GM08714 (cell line): ENCODE measurements around the gene AGXT2.
A peak's percentile ranks its signal among the peaks of the same experiment; 100 is the strongest.
"Not testable (repeated sequence)": the region's sequence is repeated elsewhere in the genome, so short reads cannot be mapped to it uniquely, and the experiment has no call there.

Experiments used
- H3K4me3 ChIP-seq: fragments of 200-500 bp; sonication (Bioruptor generic); 2 replicates; pipeline ENCODE4 v1.5.1; 2014; ENCODE audit warnings: mild to moderate bottlenecking, low read length, inconsistent platforms
- ZNF274 ChIP-seq: IDR thresholded peaks from 2 replicates; pipeline ENCODE4 v1.6.1; 2012; ENCODE audit warnings: mild to moderate bottlenecking, low read depth, low read length

The AGXT2 gene

DNA sequence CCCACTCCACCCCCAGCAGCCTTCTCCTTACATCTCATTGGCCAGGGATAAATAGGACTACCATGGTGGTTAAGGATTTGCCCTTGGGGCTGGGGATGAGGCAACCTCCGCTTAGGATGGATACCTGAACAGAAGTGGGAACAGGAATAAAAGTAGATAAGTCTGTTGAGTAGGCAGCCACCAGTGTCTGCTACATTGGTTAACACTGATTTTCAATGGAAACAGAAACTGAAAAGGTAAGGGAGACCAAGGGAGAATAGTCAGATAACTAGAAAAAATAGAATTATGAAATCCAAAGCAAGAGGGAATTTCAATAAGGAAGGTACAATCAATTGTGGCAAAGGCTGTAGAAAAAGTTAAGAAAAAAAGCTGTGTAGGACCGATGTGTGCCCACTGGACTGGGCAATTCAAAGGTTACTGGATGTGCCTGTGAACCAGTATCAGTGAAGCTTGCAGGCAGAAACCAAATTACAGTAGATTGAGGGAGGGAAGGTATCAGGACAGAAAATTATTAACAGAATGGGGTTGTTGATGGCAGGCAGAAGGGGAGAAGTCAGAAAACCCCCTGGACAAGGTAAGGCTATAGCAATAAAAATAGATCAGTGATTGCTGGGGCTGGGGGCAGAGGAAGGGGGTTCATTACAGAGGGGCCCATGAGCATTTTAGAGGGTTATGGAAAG lies 69.7 kb downstream of the AGXT2 start:
- peak overlapping the region; percentile 56; the same call in 1 of the 2 replicates for H3K4me3 ChIP-seq
- no peak for TF ChIP-seq ZNF274

DNA sequence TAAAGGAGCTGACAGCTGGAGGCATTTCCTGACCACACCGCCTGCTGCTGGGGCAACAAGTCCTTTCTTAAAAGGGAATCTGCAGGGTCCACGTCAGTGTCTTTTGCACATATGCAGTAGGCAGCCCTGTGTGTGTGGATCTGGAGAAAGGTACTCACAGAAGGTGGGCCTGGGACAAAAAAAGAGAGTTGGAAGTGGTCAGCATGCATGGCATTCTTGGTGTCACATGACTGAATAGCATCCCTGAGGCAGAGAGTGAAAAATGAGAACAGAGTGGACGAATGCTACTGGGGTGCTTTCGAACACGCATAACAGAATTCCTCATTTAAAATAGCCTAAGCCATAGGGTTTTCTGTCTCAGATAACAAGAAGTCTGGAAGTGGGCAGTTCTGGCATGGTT lies 71.4 kb downstream of the AGXT2 start:
- TF ChIP-seq ZNF274 = no peak
- no peak overlapping the region for H3K4me3 ChIP-seq

DNA sequence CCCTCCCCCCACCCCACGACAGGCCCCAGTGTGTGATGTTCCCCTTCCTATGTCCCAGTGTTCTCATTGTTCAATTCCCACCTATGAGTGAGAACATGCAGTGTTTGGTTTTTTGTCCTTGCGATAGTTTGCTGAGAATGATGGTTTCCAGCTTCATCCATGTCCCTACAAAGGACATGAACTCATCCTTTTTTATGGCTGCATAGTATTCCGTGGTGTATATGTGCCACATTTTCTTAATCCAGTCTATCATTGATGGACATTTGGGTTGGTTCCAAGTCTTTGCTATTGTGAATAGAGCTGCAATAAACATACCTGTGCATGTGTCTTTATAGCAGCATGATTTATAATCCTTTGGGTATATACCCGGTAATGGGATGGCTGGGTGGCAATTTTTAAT lies 76.1 kb downstream of the AGXT2 start:
- not testable (repeated sequence) for H3K4me3 ChIP-seq

DNA sequence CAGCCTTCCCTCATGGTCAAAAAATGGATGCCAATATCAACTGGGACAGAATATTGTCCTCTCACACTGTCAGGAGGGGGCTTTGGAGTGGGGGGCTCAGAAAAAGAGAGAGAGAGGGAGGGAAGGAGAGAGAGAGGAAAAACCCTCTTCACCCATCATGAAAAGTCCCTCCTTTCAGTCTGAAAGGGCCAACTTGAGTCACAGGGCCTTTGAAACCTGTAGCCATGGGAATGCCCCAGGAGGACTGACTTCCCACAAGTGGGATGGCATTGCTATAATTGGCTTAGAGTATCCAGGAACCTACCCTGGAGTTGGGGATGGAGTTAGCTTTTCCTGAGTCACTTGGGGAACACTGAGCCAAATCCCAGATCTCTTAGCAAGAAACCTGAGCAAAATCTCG lies 77.2 kb downstream of the AGXT2 start:
- no peak overlapping the region for H3K4me3 ChIP-seq
- no peak for TF ChIP-seq ZNF274

DNA sequence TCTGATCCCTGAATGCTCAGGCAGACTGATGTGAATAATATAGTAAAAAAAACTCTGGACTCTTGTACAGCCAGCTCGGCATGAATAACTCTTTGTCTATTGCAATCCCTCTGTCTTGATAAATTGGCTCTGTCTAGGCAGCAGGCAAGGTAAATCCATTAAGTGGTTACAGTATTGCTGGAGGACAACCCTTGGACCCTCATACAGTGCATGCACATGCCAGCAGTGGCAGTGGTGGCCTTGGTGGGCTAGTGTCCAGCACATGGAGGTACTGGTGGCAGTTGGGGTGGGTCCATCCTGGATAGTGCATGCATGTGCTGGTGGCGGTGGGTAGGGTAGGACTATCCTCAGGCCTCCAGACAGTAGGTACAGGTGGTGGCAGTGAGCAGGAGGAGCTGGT lies 79.5 kb downstream of the AGXT2 start:
- no peak overlapping the region for H3K4me3 ChIP-seq
- TF ChIP-seq ZNF274 = no peak

DNA sequence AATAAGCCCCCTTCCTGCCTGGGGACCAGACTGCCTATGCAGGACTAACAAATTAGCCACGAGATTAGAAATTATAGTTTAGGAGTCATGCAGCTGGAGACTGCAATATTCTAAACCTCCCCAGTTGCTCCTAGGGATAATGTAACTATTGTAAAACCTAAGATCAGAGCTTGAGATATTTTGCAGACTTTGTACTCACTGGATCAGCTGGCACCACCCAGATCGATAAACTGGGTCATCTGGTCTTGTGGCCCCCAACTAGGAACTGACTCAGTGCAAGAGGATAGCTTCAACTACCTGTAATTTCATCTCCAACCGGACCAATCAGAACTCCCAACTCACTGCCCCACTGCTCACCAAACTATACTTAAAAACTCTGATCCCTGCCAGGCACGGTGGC lies 80.2 kb downstream of the AGXT2 start:
- H3K4me3 ChIP-seq = no peak overlapping the region
- TF ChIP-seq ZNF274 = no peak

DNA sequence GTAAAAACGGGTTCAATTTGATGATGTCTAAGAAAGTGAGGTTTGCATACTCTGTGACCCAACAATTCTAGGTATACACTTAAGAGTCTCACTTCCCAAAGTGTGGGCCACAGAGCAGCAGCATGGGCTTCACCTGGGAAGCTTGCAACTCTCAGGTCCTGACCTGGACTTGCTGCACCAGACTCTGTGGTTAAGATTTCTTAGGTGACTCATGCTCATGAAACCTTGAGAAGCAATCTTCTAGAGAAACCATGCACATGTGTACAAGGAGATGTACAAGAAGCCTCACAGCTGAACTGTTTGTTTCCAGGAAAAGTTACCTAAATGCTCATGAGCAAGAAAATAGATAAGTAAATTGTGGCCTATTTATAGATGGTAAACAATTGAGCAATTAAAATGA lies 88.4 kb downstream of the AGXT2 start:
- no peak overlapping the region for H3K4me3 ChIP-seq
- no peak for TF ChIP-seq ZNF274

DNA sequence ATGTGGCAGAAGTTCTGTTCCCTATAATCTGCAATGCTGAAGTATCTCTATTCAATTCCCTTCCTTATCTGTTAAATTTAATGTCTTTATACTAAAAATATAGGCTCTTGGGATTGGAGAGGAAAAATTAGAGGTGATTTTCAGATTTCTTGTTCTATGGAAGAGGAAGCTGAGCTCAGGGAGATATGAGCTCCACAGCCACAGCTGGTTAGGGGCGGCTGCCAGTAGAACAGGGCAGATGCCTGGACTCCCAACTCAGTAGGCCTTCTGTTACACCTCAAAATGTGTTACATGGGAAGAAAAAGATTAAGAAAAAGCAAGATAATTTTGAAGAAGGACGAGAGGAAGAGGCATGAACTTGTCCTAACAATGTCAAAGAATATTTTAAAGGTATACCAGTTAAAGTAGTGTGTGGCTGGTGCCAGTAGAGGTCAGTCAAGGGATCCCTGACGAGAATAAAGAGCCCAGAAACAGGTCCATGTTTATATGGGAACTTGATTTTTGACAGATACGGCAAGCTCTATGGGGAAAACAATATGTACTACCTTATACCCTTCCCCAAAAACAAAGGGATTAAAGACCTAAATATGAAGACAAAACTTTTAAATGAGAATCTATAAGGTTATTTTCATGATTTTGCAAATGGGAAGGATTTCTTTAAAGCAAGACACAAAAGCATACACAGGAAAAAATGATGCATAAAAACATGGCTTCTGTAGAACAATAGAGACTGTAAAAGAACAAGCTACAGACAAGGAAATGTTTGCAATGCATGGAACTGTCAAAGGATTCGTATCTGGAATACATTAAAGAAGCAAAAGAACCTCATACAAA lies 89.7 kb downstream of the AGXT2 start:
- no peak overlapping the region for H3K4me3 ChIP-seq
- TF ChIP-seq ZNF274 = no peak

DNA sequence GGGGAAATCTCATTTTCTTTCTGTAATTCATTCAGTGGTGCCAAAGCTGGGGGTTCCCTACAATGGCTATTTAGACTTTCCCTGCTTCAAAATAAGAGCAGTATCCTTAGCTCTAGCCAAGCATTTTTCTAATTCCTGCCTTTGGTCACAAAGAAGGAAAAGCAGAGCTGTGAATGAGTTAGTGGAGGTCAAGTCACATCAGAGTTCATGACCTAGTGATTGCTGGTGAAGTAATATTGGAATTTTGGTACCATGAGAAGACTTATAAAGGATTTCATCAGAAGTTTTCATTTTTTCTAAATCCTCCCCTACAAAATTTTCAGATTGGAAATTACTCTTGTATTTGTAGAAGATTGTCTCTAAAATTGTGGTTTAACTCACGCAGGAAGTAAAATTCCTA lies 90.4 kb downstream of the AGXT2 start:
- no peak for TF ChIP-seq ZNF274
- no peak overlapping the region for H3K4me3 ChIP-seq
